ENCODE results near the gene ARSG.

DNA sequence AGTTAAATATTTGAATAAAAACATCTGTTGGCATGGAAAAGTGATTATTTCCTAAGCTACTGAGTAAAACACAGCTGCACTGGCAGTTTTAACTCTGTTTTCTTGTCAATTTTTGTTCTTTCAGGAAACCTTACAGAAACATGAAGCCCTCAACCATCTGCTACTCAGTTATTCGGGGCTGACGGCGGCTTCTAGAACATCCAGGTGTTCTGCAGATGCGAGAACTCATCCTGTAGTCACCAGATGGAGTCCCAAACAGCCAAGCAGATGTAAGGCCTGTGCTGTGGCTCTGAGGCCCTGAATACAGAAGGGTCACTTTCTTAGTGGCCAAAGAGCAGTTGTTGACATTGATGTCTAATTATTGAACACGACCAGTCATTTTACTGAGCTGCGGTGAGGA lies 15.5 kb downstream of the ARSG start:
- TF ChIP-seq TAF1 (IDR thresholded peaks at IDR 0.05; ENCODE audit: borderline replicate concordance, low read depth, low read length): no peak
- no peak for TF ChIP-seq POLR2A (IDR thresholded peaks at IDR 0.05; ENCODE audit: low read depth, low read length)
